Cardiac fibroblast (primary cell): ENCODE data around the gene LEP.

ENCODE experiments used
- DNase-seq, 2 donors: peaks; one replicate each; pipeline versions ENCODE4 v3.0.0 to v3.0.0-alpha.2; 2010; ENCODE audit warnings: low read depth in 2 of 2
- H3K4me3 ChIP-seq, 2 donors: replicated peaks in 1 of 2; 1 replicate in 1 of 2; 2 replicates in 1 of 2; pipeline ENCODE4 v1.5.1; 2011; ENCODE audit warnings: low read depth in 2 of 2, low read length in 2 of 2, mild to moderate bottlenecking in 2 of 2, moderate library complexity in 1 of 2
- CTCF ChIP-seq: IDR thresholded peaks from one replicate; pipeline ENCODE4 v1.5.1; 2011; ENCODE audit warnings: low read depth, mild to moderate bottlenecking, low read length, inconsistent platforms

The LEP gene

GRCh38 chr7:128210590-128211570, 30.2 kb upstream of the LEP start:
- TF ChIP-seq CTCF: no peak
- H3K4me3 ChIP-seq: no peak overlapping the region
- DNase-seq: no peak

GRCh38 chr7:128211626-128212025, 29.5 kb upstream of the LEP start:
- no peak for DNase-seq
- TF ChIP-seq CTCF: no peak
- no peak overlapping the region for H3K4me3 ChIP-seq

GRCh38 chr7:128214463-128214862, 26.6 kb upstream of the LEP start:
- DNase-seq: no peak
- TF ChIP-seq CTCF: no peak
- no peak overlapping the region for H3K4me3 ChIP-seq

- no peak for TF ChIP-seq CTCF
- DNase-seq: peak; percentile 70 to 85
- no peak overlapping the region for H3K4me3 ChIP-seq
Observed at GRCh38 chr7:128215281-128215680, 25.8 kb upstream of the LEP start.

GRCh38 chr7:128215739-128216138, 25.3 kb upstream of the LEP start:
- DNase-seq: peak; percentile 52 to 81
- no peak for TF ChIP-seq CTCF
- no peak overlapping the region for H3K4me3 ChIP-seq

GRCh38 chr7:128217030-128217805, 23.9 kb upstream of the LEP start:
- peak; percentile 79 to 96 for DNase-seq
- no peak overlapping the region for H3K4me3 ChIP-seq
- TF ChIP-seq CTCF: peak; percentile 11
